Measurements from ENCODE around the gene KIF21B.

The KIF21B gene

GRCh38 chr1:201042779-201043461, 19.4 kb upstream of the KIF21B start:
- peak; percentile 58 for DNase-seq (ENCODE audit: low read depth)

- no peak for DNase-seq (ENCODE audit: low read depth)
Measured at GRCh38 chr1:201041011-201041410, 17.5 kb upstream of the KIF21B start.

- no peak for DNase-seq (ENCODE audit: low read depth)
Measured at GRCh38 chr1:201039876-201040275, 16.4 kb upstream of the KIF21B start.

GRCh38 chr1:201039418-201039817, 15.9 kb upstream of the KIF21B start:
- DNase-seq (ENCODE audit: low read depth): no peak

- DNase-seq (ENCODE audit: low read depth): no peak
Measured at GRCh38 chr1:201038186-201038876, 14.8 kb upstream of the KIF21B start.

- DNase-seq (ENCODE audit: low read depth): no peak
Measured at GRCh38 chr1:201036188-201036842, 12.8 kb upstream of the KIF21B start.

- no peak for DNase-seq (ENCODE audit: low read depth)
Measured at GRCh38 chr1:201034671-201035070, 11.2 kb upstream of the KIF21B start.

- DNase-seq (ENCODE audit: low read depth): no peak
Measured at GRCh38 chr1:201032408-201032807, 8.9 kb upstream of the KIF21B start.

- no peak for DNase-seq (ENCODE audit: low read depth)
Measured at GRCh38 chr1:201028461-201028889, 5.0 kb upstream of the KIF21B start.

GRCh38 chr1:201026836-201027235, 3.3 kb upstream of the KIF21B start:
- DNase-seq (ENCODE audit: low read depth): no peak

GRCh38 chr1:201026234-201026633, 2.7 kb upstream of the KIF21B start:
- DNase-seq (ENCODE audit: low read depth): no peak

GRCh38 chr1:201025571-201026002, 2.1 kb upstream of the KIF21B start:
- no peak for DNase-seq (ENCODE audit: low read depth)

GRCh38 chr1:201024625-201024998, 1.1 kb upstream of the KIF21B start:
- no peak for DNase-seq (ENCODE audit: low read depth)

GRCh38 chr1:201023920-201024624, 558 bp upstream of the KIF21B start:
- no peak for DNase-seq (ENCODE audit: low read depth)

GRCh38 chr1:201022820-201023516, 546 bp downstream of the KIF21B start:
- DNase-seq (ENCODE audit: low read depth): no peak

GRCh38 chr1:201022493-201022819, 1.1 kb downstream of the KIF21B start:
- no peak for DNase-seq (ENCODE audit: low read depth)

- no peak for DNase-seq (ENCODE audit: low read depth)
Measured at GRCh38 chr1:201021630-201022492, 1.7 kb downstream of the KIF21B start.

GRCh38 chr1:201020721-201021629, 2.5 kb downstream of the KIF21B start:
- no peak for DNase-seq (ENCODE audit: low read depth)

- DNase-seq (ENCODE audit: low read depth): no peak
Measured at GRCh38 chr1:201020040-201020591, 3.4 kb downstream of the KIF21B start.
